Neural progenitor cell (in vitro differentiated cells): Measurements from ENCODE around the gene THAP2. TPM values are rescaled to one million over a fixed set of nuclear protein-coding genes. Genes with fewer than 3 reads are reported as not detected.
A peak's percentile ranks its signal among the peaks of the same experiment; 100 is the strongest.
"Not testable (repeated sequence)": the region's sequence is repeated elsewhere in the genome, so short reads cannot be mapped to it uniquely, and the experiment has no call there.

Experiments used
- DNase-seq: peaks from one replicate; pipeline ENCODE4 v3.0.0-alpha.2; 2016; ENCODE audit warnings: low spot score
- H2AFZ ChIP-seq: fragments of 200-600 bp; sonication (generic); replicated peaks from 2 replicates; pipeline ENCODE4 v1.6.1; 2016; ENCODE audit warnings: antibody characterized with exemption
- H3F3A ChIP-seq: fragments of 200-600 bp; sonication (generic); 2 replicates; pipeline ENCODE4 v1.6.1; 2016; ENCODE audit warnings: antibody characterized with exemption, low read depth
- H3K27ac ChIP-seq: fragments of 200-600 bp; sonication (generic); 2 replicates; pipeline ENCODE4 v1.5.1; 2016; ENCODE audit warnings: mild to moderate bottlenecking
- H3K27me3 ChIP-seq: fragments of 200-600 bp; sonication (generic); 2 replicates; pipeline ENCODE4 v1.6.1; 2016; ENCODE audit warnings: mild to moderate bottlenecking, moderate library complexity
- H3K36me3 ChIP-seq: fragments of 200-600 bp; sonication (generic); 2 replicates; pipeline ENCODE4 v1.5.1; 2016
- H3K4me1 ChIP-seq: fragments of 200-600 bp; sonication (generic); 2 replicates; pipeline ENCODE4 v1.6.1; 2016; ENCODE audit warnings: mixed run types
- H3K4me2 ChIP-seq: fragments of 200-600 bp; sonication (generic); 2 replicates; pipeline ENCODE4 v1.6.1; 2016
- H3K4me3 ChIP-seq: fragments of 200-600 bp; sonication (generic); 2 replicates; pipeline ENCODE4 v1.5.1; 2016
- H3K79me2 ChIP-seq: fragments of 200-600 bp; sonication (generic); 2 replicates; pipeline ENCODE4 v1.6.1; 2016; ENCODE audit warnings: low read depth
- H3K9ac ChIP-seq: fragments of 200-600 bp; sonication (generic); 2 replicates; pipeline ENCODE4 v1.6.1; 2016
- H3K9me3 ChIP-seq: fragments of 200-600 bp; sonication (generic); 2 replicates; pipeline ENCODE4 v1.5.1; 2016; ENCODE audit warnings: low read depth
- H4K20me1 ChIP-seq: fragments of 200-600 bp; sonication (generic); 2 replicates; pipeline ENCODE4 v1.6.1; 2016; ENCODE audit warnings: low read depth
- H3K27ac Mint-ChIP-seq: 3 replicates; pipeline ENCODE4 v1.8.0; 2021; ENCODE audit warnings: mixed read lengths
- H3K27me3 Mint-ChIP-seq: 2 replicates; pipeline ENCODE4 v1.8.0; 2022; ENCODE audit warnings: low read depth, mild to moderate bottlenecking, inconsistent platforms, moderate library complexity, mixed read lengths; ENCODE audit not compliant: insufficient read depth
- H3K36me3 Mint-ChIP-seq: 3 replicates; pipeline ENCODE4 v1.8.0; 2021; ENCODE audit warnings: mixed read lengths
- H3K4me1 Mint-ChIP-seq: 3 replicates; pipeline ENCODE4 v1.8.0; 2021; ENCODE audit warnings: mixed read lengths
- H3K4me3 Mint-ChIP-seq: 3 replicates; pipeline ENCODE4 v1.8.0; 2021; ENCODE audit warnings: mild to moderate bottlenecking, moderate library complexity, mixed read lengths
- H3K9me3 Mint-ChIP-seq: 3 replicates; pipeline ENCODE4 v1.8.0; 2020; ENCODE audit warnings: mixed read lengths
- EZH2 ChIP-seq: fragments of 200-600 bp; sonication (generic); IDR thresholded peaks from 2 replicates; pipeline ENCODE4 v1.6.1; 2017; ENCODE audit warnings: antibody characterized with exemption, mild to moderate bottlenecking, moderate library complexity
- EZH2phosphoT487 ChIP-seq: fragments of 200-600 bp; sonication (generic); IDR thresholded peaks from 2 replicates; pipeline ENCODE4 v1.6.1; 2017; ENCODE audit warnings: antibody characterized with exemption
- total RNA-seq: library from RNA; depleted of rRNA; stranded (reverse); fragments of >200 nt; gene quantifications from 2 replicates; pipeline ENCODE4 v1.2.3, GENCODE V29; 2015; ENCODE audit warnings: low replicate concordance
- TF ChIP-seq, protein P1 (sequence below): fragments of 200-600 bp; sonication (generic); IDR thresholded peaks from 2 replicates; pipeline ENCODE4 v1.5.1; 2017; ENCODE audit warnings: antibody characterized with exemption, mild to moderate bottlenecking

THAP2 gene
- total RNA-seq, 1 donor from 2014 or later, result 37.3 TPM

GRCh38 chr12:71694099-71694820 lies 30.2 kb downstream of the THAP2 start:
- Histone ChIP-seq H3F3A (no peaks in the 10 kb centered on the region), H3K9me3 (no peaks in the 10 kb centered on the region), H3K4me3 (no peak overlapping the region), H2AFZ (no peak overlapping the region), H3K27ac (no peak overlapping the region), H3K27me3 (no peaks in the 10 kb centered on the region), H4K20me1 (no peaks in the 10 kb centered on the region), H3K4me2 (no peak overlapping the region), H3K4me1 (no peaks in the 10 kb centered on the region), H3K36me3 (no peaks in the 10 kb centered on the region), H3K79me2 (no peaks in the 10 kb centered on the region), H3K9ac (no peak overlapping the region)
- H3K27me3 Mint-ChIP-seq, result no peaks in the 10 kb centered on the region
- H3K27ac Mint-ChIP-seq, result no peak overlapping the region
- peaks cover 18% of the 10 kb centered on the region for H3K36me3 Mint-ChIP-seq
- no peaks in the 10 kb centered on the region for H3K9me3 Mint-ChIP-seq
- peak; percentile 38 for DNase-seq
- no peak overlapping the region for H3K4me3 Mint-ChIP-seq
- H3K4me1 Mint-ChIP-seq, result peaks cover 18% of the 10 kb centered on the region
- TF ChIP-seq EZH2, result no peak

DNA sequence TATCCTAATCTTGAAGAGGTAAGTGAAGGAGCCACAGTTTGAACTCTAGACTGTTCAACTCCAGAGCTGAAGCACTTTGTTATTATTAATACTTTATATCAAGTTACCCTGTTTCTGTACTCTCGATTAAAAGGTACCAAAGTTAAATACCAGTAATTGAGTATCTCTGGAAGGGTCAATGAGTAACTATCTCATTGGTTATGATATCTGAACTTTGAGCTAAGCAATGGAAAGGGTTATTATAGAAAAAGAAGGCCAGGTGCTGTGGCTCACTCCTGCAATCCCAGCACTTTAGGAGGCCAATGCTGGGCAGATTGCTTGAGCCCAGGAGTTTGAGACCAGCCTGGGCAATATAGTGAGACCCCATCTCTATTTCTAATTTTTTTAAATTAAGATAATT lies 31.7 kb downstream of the THAP2 start:
- Mint-ChIP-seq H3K36me3 (peaks cover 27% of the 10 kb centered on the region), H3K27ac (no peak overlapping the region), H3K9me3 (no peaks in the 10 kb centered on the region), H3K27me3 (no peaks in the 10 kb centered on the region), H3K4me3 (no peak overlapping the region), H3K4me1 (peaks cover 15% of the 10 kb centered on the region)
- Histone ChIP-seq H3K9me3 (no peaks in the 10 kb centered on the region), H2AFZ (no peak overlapping the region), H3F3A (no peaks in the 10 kb centered on the region), H3K36me3 (no peaks in the 10 kb centered on the region), H3K27me3 (no peaks in the 10 kb centered on the region), H3K4me1 (no peaks in the 10 kb centered on the region), H3K4me3 (no peak overlapping the region), H3K79me2 (no peaks in the 10 kb centered on the region), H3K9ac (no peak overlapping the region), H3K4me2 (no peak overlapping the region), H3K27ac (no peak overlapping the region), H4K20me1 (no peaks in the 10 kb centered on the region)
- no peak for DNase-seq
- no peak for TF ChIP-seq EZH2
- TF ChIP-seq, protein P1, sequence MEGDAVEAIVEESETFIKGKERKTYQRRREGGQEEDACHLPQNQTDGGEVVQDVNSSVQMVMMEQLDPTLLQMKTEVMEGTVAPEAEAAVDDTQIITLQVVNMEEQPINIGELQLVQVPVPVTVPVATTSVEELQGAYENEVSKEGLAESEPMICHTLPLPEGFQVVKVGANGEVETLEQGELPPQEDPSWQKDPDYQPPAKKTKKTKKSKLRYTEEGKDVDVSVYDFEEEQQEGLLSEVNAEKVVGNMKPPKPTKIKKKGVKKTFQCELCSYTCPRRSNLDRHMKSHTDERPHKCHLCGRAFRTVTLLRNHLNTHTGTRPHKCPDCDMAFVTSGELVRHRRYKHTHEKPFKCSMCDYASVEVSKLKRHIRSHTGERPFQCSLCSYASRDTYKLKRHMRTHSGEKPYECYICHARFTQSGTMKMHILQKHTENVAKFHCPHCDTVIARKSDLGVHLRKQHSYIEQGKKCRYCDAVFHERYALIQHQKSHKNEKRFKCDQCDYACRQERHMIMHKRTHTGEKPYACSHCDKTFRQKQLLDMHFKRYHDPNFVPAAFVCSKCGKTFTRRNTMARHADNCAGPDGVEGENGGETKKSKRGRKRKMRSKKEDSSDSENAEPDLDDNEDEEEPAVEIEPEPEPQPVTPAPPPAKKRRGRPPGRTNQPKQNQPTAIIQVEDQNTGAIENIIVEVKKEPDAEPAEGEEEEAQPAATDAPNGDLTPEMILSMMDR, result no peak
- no peak for TF ChIP-seq EZH2phosphoT487

GRCh38 chr12:71702181-71702580 lies 38.1 kb downstream of the THAP2 start:
- H3K36me3 Mint-ChIP-seq, result peaks cover 28% of the 10 kb centered on the region
- not testable (repeated sequence) for H3K9me3 ChIP-seq, H4K20me1 ChIP-seq, H3K27ac ChIP-seq, H3K9ac ChIP-seq, H3F3A ChIP-seq, H3K36me3 ChIP-seq, H3K4me1 ChIP-seq, DNase-seq, H3K79me2 ChIP-seq, H3K4me3 ChIP-seq, H3K27me3 ChIP-seq, H3K9me3 Mint-ChIP-seq, H3K4me2 ChIP-seq, H3K27me3 Mint-ChIP-seq, H3K27ac Mint-ChIP-seq, H3K4me3 Mint-ChIP-seq, H3K4me1 Mint-ChIP-seq, H2AFZ ChIP-seq

GRCh38 chr12:71702590-71702989 lies 38.5 kb downstream of the THAP2 start:
- H3K27ac ChIP-seq, result no peak overlapping the region
- no peak for TF ChIP-seq EZH2
- TF ChIP-seq, protein P1, result no peak
- no peak for TF ChIP-seq EZH2phosphoT487
- peaks cover 27% of the 10 kb centered on the region for H3K36me3 Mint-ChIP-seq
- no peak overlapping the region for H3K4me2 ChIP-seq
- H3K4me3 ChIP-seq, result no peak overlapping the region
- H3K4me3 Mint-ChIP-seq, result no peak overlapping the region
- DNase-seq, result no peak
- H3K27me3 ChIP-seq, result no peaks in the 10 kb centered on the region
- H3K9me3 ChIP-seq, result no peaks in the 10 kb centered on the region
- no peaks in the 10 kb centered on the region for H3K9me3 Mint-ChIP-seq
- H3K36me3 ChIP-seq, result no peaks in the 10 kb centered on the region
- no peaks in the 10 kb centered on the region for H3F3A ChIP-seq
- H2AFZ ChIP-seq, result no peak overlapping the region
- H4K20me1 ChIP-seq, result no peaks in the 10 kb centered on the region
- H3K27ac Mint-ChIP-seq, result no peak overlapping the region
- no peak overlapping the region for H3K9ac ChIP-seq
- H3K79me2 ChIP-seq, result no peaks in the 10 kb centered on the region
- no peaks in the 10 kb centered on the region for H3K27me3 Mint-ChIP-seq
- H3K4me1 ChIP-seq, result no peaks in the 10 kb centered on the region
- H3K4me1 Mint-ChIP-seq, result no peaks in the 10 kb centered on the region
